Spinal cord (tissue), 10 donors: ENCODE results near the gene VCL. TPM values are rescaled to one million over a fixed set of nuclear protein-coding genes. Genes with fewer than 3 reads are reported as not detected.
A peak's percentile ranks its signal among the peaks of the same experiment; 100 is the strongest.

Source experiments
- DNase-seq, 6 donors: peaks; one replicate each; pipeline versions ENCODE4 v3.0.0 to v3.0.0-alpha.2; 2013 to 2015; ENCODE audit warnings: low spot score in 6 of 6, low read depth in 4 of 6
- H3K27ac ChIP-seq: one replicate; pipeline ENCODE4 v1.5.1; 2013; ENCODE audit warnings: low read depth, low read length, control low read depth
- H3K27me3 ChIP-seq: one replicate; pipeline ENCODE4 v1.6.1; 2013; ENCODE audit warnings: low read length; ENCODE audit not compliant: control insufficient read depth, insufficient read depth
- H3K36me3 ChIP-seq: one replicate; pipeline ENCODE4 v1.6.1; 2013; ENCODE audit warnings: low read length; ENCODE audit not compliant: control insufficient read depth, insufficient read depth
- H3K4me1 ChIP-seq: one replicate; pipeline ENCODE4 v1.6.1; 2013; ENCODE audit warnings: low read length; ENCODE audit not compliant: control insufficient read depth, insufficient read depth
- H3K4me3 ChIP-seq: one replicate; pipeline ENCODE4 v1.5.1; 2013; ENCODE audit warnings: low read depth, low read length, control low read depth
- H3K9me3 ChIP-seq: one replicate; pipeline ENCODE4 v1.6.1; 2013; ENCODE audit warnings: low read length; ENCODE audit not compliant: control insufficient read depth, insufficient read depth
- WGBS: methylation state at CpG from one replicate; pipeline ENCODE4 v1.1.5; 2013; ENCODE audit warnings: missing lambda C conversion rate; ENCODE audit not compliant: insufficient coverage; 5-methylcytosine and 5-hydroxymethylcytosine counted together
- polyA plus RNA-seq, 2 donors: library from polyadenylated mRNA; unstranded; fragments of 120-200 nt; gene quantifications; one replicate each; pipeline ENCODE4 v1.2.1, GENCODE V29; 2013; ENCODE audit not compliant: insufficient read length in 2 of 2
- total RNA-seq, 2 donors: library from RNA; depleted of rRNA in 1 of 2; stranded (reverse); fragments of 120-200 nt in 1 of 2; fragments of >200 nt in 1 of 2; gene quantifications; one replicate each; pipeline versions ENCODE4 v1.2.3 to v1.2.4, GENCODE V29; 2013 to 2014
- donor health status: healthy.

VCL gene
- total and polyA plus RNA-seq, 4 donors = 47.8 to 106 (median 63.5) TPM

GRCh38 chr10:74110120-74110519 is 112.2 kb downstream of the VCL start:
- 71% methylated on average over 1 of the region's 1 CpG for WGBS
- peaks cover 54% of the 10 kb centered on the region for H3K36me3 ChIP-seq
- no peak overlapping the region for H3K4me3 ChIP-seq
- no peak for DNase-seq
- H3K27me3 ChIP-seq = no peaks in the 10 kb centered on the region
- peaks cover 18% of the 10 kb centered on the region for H3K4me1 ChIP-seq
- no peaks in the 10 kb centered on the region for H3K9me3 ChIP-seq
- no peak overlapping the region for H3K27ac ChIP-seq

- Histone ChIP-seq H3K27ac (no peak overlapping the region), H3K36me3 (peaks cover 44% of the 10 kb centered on the region), H3K9me3 (no peaks in the 10 kb centered on the region), H3K4me3 (no peak overlapping the region), H3K27me3 (no peaks in the 10 kb centered on the region), H3K4me1 (peaks cover 18% of the 10 kb centered on the region)
- no peak for DNase-seq
- WGBS = 98% methylated on average over 9 of the region's 14 CpGs
Measured at GRCh38 chr10:74111799-74112198, 113.9 kb downstream of the VCL start.

- Histone ChIP-seq H3K4me1 (peaks cover 18% of the 10 kb centered on the region), H3K27ac (peak overlapping the region; percentile 48), H3K9me3 (no peaks in the 10 kb centered on the region), H3K36me3 (peaks cover 45% of the 10 kb centered on the region), H3K27me3 (no peaks in the 10 kb centered on the region), H3K4me3 (no peak overlapping the region)
- DNase-seq = peak in 3 of 6 donors; percentile 15 to 33 (median 26)
- WGBS = no CpG with 5 or more reads among the region's 1 CpG
Measured at GRCh38 chr10:74113546-74113945, 115.6 kb downstream of the VCL start.

- peak in 4 of 6 donors; percentile 13 to 59 (median 38) for DNase-seq
Measured at GRCh38 chr10:74114041-74114448, 116.1 kb downstream of the VCL start.

GRCh38 chr10:74117738-74118137 is 119.8 kb downstream of the VCL start:
- Histone ChIP-seq H3K36me3 (peaks cover 35% of the 10 kb centered on the region), H3K4me1 (peaks cover 13% of the 10 kb centered on the region), H3K4me3 (no peak overlapping the region), H3K9me3 (no peaks in the 10 kb centered on the region), H3K27ac (no peak overlapping the region), H3K27me3 (no peaks in the 10 kb centered on the region)
- no peak for DNase-seq
- WGBS = 98% methylated on average over 4 of the region's 4 CpGs

More at GRCh38 chr10:74114041-74114448, 116.1 kb downstream of the VCL start:
- no peaks in the 10 kb centered on the region for H3K27me3 ChIP-seq
- WGBS = 58% methylated on average over 12 of the region's 12 CpGs
- peaks cover 18% of the 10 kb centered on the region for H3K4me1 ChIP-seq
- peak overlapping the region; percentile 48 for H3K27ac ChIP-seq
- no peaks in the 10 kb centered on the region for H3K9me3 ChIP-seq
- H3K36me3 ChIP-seq = peaks cover 45% of the 10 kb centered on the region
- no peak overlapping the region for H3K4me3 ChIP-seq

GRCh38 chr10:74118804-74119203 is 120.9 kb downstream of the VCL start:
- Histone ChIP-seq H3K27me3 (no peaks in the 10 kb centered on the region), H3K36me3 (peaks cover 41% of the 10 kb centered on the region), H3K27ac (no peak overlapping the region), H3K4me1 (peaks cover 9% of the 10 kb centered on the region), H3K4me3 (no peak overlapping the region), H3K9me3 (no peaks in the 10 kb centered on the region)
- WGBS = 96% methylated on average over 3 of the region's 3 CpGs
- no peak for DNase-seq

GRCh38 chr10:74120911-74121310 is 123.0 kb downstream of the VCL start:
- no peak overlapping the region for H3K27ac ChIP-seq
- DNase-seq = peak in 2 of 6 donors; percentile 31 to 59
- no peaks in the 10 kb centered on the region for H3K27me3 ChIP-seq
- H3K9me3 ChIP-seq = no peaks in the 10 kb centered on the region
- no peaks in the 10 kb centered on the region for H3K4me1 ChIP-seq
- peaks cover 33% of the 10 kb centered on the region for H3K36me3 ChIP-seq
- no CpG with 5 or more reads among the region's 1 CpG for WGBS
- no peak overlapping the region for H3K4me3 ChIP-seq

GRCh38 chr10:74121368-74121767 is 123.5 kb downstream of the VCL start:
- H3K9me3 ChIP-seq = no peaks in the 10 kb centered on the region
- DNase-seq = no peak
- no peak overlapping the region for H3K27ac ChIP-seq
- H3K36me3 ChIP-seq = peaks cover 35% of the 10 kb centered on the region
- no peak overlapping the region for H3K4me3 ChIP-seq
- no peaks in the 10 kb centered on the region for H3K27me3 ChIP-seq
- no peaks in the 10 kb centered on the region for H3K4me1 ChIP-seq
- WGBS = 100% methylated on average over 1 of the region's 1 CpG

GRCh38 chr10:74122060-74122459 is 124.1 kb downstream of the VCL start:
- WGBS = 100% methylated on average over 1 of the region's 3 CpGs
- Histone ChIP-seq H3K4me3 (no peak overlapping the region), H3K27me3 (no peaks in the 10 kb centered on the region), H3K4me1 (no peaks in the 10 kb centered on the region), H3K9me3 (no peaks in the 10 kb centered on the region), H3K36me3 (peaks cover 35% of the 10 kb centered on the region), H3K27ac (no peak overlapping the region)
- DNase-seq = no peak

- no peak overlapping the region for H3K27ac ChIP-seq
- H3K27me3 ChIP-seq = no peaks in the 10 kb centered on the region
- 0% methylated on average over 1 of the region's 1 CpG for WGBS
- H3K36me3 ChIP-seq = peaks cover 31% of the 10 kb centered on the region
- no peak overlapping the region for H3K4me3 ChIP-seq
- no peaks in the 10 kb centered on the region for H3K4me1 ChIP-seq
- DNase-seq = no peak
- H3K9me3 ChIP-seq = no peaks in the 10 kb centered on the region
Measured at GRCh38 chr10:74123081-74123480, 125.2 kb downstream of the VCL start.
